ENCODE results near the gene RAB40B. TPM values are rescaled to one million over a fixed set of nuclear protein-coding genes. Genes with fewer than 3 reads are reported as not detected.

Gene RAB40B
- total RNA-seq, 6 experiments from 2014 or later: 3.7 to 12.5 (median 9.3) TPM

DNA sequence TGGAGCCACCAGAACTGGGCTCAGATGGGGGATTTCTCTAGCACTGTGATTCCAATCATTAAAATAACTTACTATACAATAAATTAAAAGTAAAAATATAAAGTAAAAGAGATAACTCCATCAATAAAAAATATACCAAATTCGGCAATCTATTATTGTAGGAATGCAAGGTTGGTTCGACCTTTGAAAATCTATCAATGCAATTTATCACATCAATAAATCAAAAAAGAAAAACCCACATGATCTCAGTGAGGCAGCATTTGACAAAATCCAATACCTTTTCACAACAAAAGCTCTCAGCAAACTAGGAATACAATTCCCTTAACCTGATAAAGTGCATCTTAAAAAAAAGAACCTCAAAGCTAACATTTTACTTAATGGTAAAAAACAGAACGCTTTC is 17.0 kb downstream of the RAB40B start:
- TF ChIP-seq, protein P1, sequence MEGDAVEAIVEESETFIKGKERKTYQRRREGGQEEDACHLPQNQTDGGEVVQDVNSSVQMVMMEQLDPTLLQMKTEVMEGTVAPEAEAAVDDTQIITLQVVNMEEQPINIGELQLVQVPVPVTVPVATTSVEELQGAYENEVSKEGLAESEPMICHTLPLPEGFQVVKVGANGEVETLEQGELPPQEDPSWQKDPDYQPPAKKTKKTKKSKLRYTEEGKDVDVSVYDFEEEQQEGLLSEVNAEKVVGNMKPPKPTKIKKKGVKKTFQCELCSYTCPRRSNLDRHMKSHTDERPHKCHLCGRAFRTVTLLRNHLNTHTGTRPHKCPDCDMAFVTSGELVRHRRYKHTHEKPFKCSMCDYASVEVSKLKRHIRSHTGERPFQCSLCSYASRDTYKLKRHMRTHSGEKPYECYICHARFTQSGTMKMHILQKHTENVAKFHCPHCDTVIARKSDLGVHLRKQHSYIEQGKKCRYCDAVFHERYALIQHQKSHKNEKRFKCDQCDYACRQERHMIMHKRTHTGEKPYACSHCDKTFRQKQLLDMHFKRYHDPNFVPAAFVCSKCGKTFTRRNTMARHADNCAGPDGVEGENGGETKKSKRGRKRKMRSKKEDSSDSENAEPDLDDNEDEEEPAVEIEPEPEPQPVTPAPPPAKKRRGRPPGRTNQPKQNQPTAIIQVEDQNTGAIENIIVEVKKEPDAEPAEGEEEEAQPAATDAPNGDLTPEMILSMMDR (IDR thresholded peaks at IDR 0.05): no peak
- WGBS (ENCODE audit: insufficient coverage, low coverage, low lambda C conversion rate, missing lambda C conversion rate): 100% methylated on average over 3 of the region's 3 CpGs

DNA sequence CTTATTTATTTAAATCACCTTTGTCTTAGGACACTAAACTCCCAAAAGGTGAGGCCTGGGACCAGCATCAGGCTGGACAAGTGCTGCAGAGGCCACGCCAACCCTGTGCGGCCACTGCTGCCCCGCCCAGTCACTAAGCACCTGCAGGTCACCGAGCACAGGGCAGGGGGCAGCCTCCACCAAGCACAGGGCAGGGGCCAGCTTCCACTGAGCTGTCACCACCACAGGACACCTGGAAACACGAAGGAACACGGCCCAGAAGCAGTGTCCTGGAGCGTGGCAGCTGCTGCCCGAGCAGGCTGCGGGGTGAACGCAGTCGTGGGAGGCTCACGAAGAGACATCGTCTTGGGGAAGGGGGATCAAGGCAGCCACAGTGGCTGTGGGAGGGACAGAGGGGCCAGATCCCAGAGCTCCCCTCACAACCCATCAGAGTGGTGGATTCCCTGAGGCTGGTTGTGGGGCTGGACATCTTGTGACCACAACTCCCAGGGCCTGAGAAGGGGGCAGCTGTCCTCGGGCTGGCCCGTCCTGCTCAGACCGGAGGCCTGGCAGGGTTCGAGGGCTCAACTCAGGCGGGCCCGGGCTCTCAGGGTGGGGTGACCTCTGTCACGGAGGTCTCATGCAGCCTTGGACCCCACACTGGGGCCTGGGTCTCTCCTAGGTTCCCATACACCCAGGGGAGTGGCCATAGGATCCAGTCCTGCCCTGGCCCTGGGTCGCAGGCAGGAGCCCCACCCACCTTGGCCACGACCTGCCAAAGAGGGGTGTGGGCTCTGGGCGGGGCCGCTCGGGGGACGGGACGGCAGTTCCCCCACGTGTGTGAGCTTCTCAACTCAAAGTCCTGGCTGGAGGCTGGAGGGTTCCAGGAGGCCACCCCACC is 18.7 kb downstream of the RAB40B start:
- peaks cover 0 to 12% (median 5%) of the 10 kb centered on the region in 4 donors for H3K4me1 ChIP-seq
- no peaks in the 10 kb centered on the region for H3K27me3 ChIP-seq
- intact Hi-C loops (cut with DNase I): no loop called here
- no peak overlapping the region for H3K4me3 ChIP-seq
- DNase-seq (peak in 1 of 3 donors; percentile 38), ATAC-seq (peak; percentile 17 to 77 (median 36))
- H3K27ac ChIP-seq: no peak overlapping the region
- H3K9me3 ChIP-seq: no peaks in the 10 kb centered on the region
- H3K36me3 ChIP-seq: no peaks in the 10 kb centered on the region
- WGBS (ENCODE audit: insufficient coverage, low coverage, low lambda C conversion rate, missing lambda C conversion rate): 71% methylated on average over 2 of the region's 28 CpGs
- TF ChIP-seq, protein P1 (IDR thresholded peaks at IDR 0.05): peak in 2 of 4 donors; percentile 27 to 39
- no peak for TF ChIP-seq POLR2A (IDR thresholded peaks at IDR 0.05)

More for the DNA sequence above, 17.0 kb downstream of the RAB40B start:
- Histone ChIP-seq H3K4me1 (peaks cover 0 to 8% (median 2%) of the 10 kb centered on the region in 4 donors), H3K4me3 (no peak overlapping the region), H3K27me3 (no peaks in the 10 kb centered on the region), H3K27ac (no peak overlapping the region), H3K36me3 (no peaks in the 10 kb centered on the region), H3K9me3 (no peaks in the 10 kb centered on the region)
- intact Hi-C loops (cut with DNase I): no loop called here
- no peak for ATAC-seq
- no peak for DNase-seq

DNA sequence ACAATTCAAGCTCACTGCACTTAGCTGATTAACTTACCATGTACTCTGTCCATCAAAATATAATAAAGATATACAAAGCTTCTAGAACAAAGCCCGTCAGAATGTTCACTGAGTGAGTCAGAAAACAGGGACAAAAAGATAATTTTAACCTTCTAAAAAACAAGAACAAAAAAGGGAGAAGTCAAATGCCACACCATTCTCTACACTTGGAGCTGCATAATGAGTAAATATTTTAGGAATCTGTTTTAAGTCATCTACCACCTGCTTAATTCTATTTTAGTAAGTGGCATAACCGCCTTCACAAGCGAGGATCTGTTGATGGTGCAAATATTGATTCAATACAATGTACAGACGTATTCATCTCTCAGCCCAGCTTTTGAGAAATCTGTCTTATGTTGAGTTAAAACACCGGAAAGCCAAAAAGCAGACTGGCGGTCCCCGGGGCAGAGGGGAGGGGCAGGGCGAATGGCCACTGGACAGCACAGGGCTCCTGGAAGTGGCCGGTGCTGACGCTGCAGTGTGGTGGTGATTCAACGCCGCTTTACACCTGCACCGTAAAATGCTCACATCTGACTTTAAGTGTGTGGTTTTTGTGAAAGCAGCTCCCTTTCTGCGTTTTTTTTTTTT is 20.1 kb downstream of the RAB40B start:
- Histone ChIP-seq H3K4me1 (peaks cover 0 to 11% (median 3%) of the 10 kb centered on the region in 4 donors), H3K9me3 (no peaks in the 10 kb centered on the region), H3K27me3 (no peaks in the 10 kb centered on the region), H3K36me3 (no peaks in the 10 kb centered on the region), H3K27ac (no peak overlapping the region), H3K4me3 (no peak overlapping the region)
- no peak for TF ChIP-seq POLR2A (IDR thresholded peaks at IDR 0.05)
- TF ChIP-seq, protein P1 (IDR thresholded peaks at IDR 0.05): no peak
- no peak for ATAC-seq
- intact Hi-C loops (cut with DNase I): no loop called here
- peak in 1 of 3 donors; percentile 7 for DNase-seq
- WGBS (ENCODE audit: insufficient coverage, low coverage, low lambda C conversion rate, missing lambda C conversion rate): 78% methylated on average over 10 of the region's 14 CpGs

DNA sequence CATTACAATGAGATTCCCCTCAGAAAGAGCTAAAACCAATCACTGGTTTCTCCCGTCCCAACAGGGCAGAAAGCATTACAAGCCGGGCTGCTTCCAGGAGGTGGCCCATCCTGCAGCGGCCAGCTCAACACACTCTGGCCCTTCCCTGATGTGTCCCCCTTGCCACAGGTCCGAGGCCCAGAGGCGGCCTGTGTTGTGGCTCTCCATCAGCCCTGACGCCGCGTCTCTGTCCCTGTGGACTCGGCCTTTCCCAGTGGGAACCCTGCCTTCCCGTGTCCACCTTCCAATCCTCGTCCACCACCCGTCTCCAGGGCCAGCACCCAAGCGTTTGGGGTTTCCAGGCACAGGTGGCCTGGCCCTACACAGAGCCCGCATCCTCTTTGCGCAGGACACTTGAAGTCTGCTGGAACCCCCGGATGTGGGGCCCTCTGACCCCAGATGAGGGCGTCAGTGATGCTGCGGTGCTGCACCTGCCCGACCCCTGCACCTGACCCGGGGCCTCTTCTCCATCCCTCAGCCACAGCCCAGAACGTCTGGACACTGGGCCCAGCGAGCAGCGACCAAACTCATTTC is 21.1 kb downstream of the RAB40B start:
- H3K4me1 ChIP-seq: peaks cover 0 to 11% (median 3%) of the 10 kb centered on the region in 4 donors
- DNase-seq: peak in 1 of 3 donors; percentile 15

More for the DNA sequence above, 21.1 kb downstream of the RAB40B start:
- Histone ChIP-seq H3K36me3 (no peaks in the 10 kb centered on the region), H3K27me3 (no peaks in the 10 kb centered on the region), H3K27ac (no peak overlapping the region), H3K4me3 (no peak overlapping the region), H3K9me3 (no peaks in the 10 kb centered on the region)
- TF ChIP-seq, protein P1 (IDR thresholded peaks at IDR 0.05): no peak
- TF ChIP-seq POLR2A (IDR thresholded peaks at IDR 0.05): no peak
- ATAC-seq: no peak
- intact Hi-C loops (cut with DNase I): no loop called here
- WGBS (ENCODE audit: insufficient coverage, low coverage, low lambda C conversion rate, missing lambda C conversion rate): 84% methylated on average over 9 of the region's 23 CpGs

All from right lobe of liver (tissue), 6 donors.